ENCODE results near the gene C2CD5.

GRCh38 chr12:22573181-22573580 lies 28.8 kb upstream of the C2CD5 start:
- TF ChIP-seq EZH2 (IDR thresholded peaks at IDR 0.05; ENCODE audit: borderline replicate concordance, insufficient read depth, low read length, poor library complexity, severe bottlenecking) (no peak), RAD21 (conservative IDR thresholded peaks at IDR 0.05) (no peak), EP300 (conservative IDR thresholded peaks at IDR 0.05; ENCODE audit: poor library complexity, severe bottlenecking) (no peak), TAF1 (IDR thresholded peaks at IDR 0.05; ENCODE audit: low read depth) (no peak), MXI1 (conservative IDR thresholded peaks at IDR 0.05; ENCODE audit: poor library complexity, severe bottlenecking) (no peak), POLR2AphosphoS5 (IDR thresholded peaks at IDR 0.05) (no peak)
- TF ChIP-seq, protein P1, sequence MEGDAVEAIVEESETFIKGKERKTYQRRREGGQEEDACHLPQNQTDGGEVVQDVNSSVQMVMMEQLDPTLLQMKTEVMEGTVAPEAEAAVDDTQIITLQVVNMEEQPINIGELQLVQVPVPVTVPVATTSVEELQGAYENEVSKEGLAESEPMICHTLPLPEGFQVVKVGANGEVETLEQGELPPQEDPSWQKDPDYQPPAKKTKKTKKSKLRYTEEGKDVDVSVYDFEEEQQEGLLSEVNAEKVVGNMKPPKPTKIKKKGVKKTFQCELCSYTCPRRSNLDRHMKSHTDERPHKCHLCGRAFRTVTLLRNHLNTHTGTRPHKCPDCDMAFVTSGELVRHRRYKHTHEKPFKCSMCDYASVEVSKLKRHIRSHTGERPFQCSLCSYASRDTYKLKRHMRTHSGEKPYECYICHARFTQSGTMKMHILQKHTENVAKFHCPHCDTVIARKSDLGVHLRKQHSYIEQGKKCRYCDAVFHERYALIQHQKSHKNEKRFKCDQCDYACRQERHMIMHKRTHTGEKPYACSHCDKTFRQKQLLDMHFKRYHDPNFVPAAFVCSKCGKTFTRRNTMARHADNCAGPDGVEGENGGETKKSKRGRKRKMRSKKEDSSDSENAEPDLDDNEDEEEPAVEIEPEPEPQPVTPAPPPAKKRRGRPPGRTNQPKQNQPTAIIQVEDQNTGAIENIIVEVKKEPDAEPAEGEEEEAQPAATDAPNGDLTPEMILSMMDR (IDR thresholded peaks at IDR 0.05; ENCODE audit: poor library complexity, severe bottlenecking), result no peak

Data from neural cell (in vitro differentiated cells).